ENCODE data around the gene USP24.

USP24 gene

GRCh38 chr1:55092475-55092874 is 122.7 kb downstream of the USP24 start:
- Histone ChIP-seq H3K56ac (ENCODE audit: low read length) (no peak overlapping the region), H3K36me3 (ENCODE audit: control insufficient read depth, insufficient read depth, low read length) (peaks cover 7% of the 10 kb centered on the region), H3K4ac (ENCODE audit: low read depth, low read length) (no peak overlapping the region), H3K4me3 (ENCODE audit: low read length) (no peak overlapping the region), H3K79me2 (ENCODE audit: control insufficient read depth, insufficient read depth, low read length) (no peaks in the 10 kb centered on the region), H3K4me2 (ENCODE audit: low read length) (no peak overlapping the region), H3K23ac (ENCODE audit: low read length) (no peak overlapping the region), H3K27me3 (ENCODE audit: insufficient read depth, low read length, poor library complexity) (no peaks in the 10 kb centered on the region), H2BK5ac (ENCODE audit: low read length) (no peak overlapping the region), H4K5ac (ENCODE audit: low read length) (no peak overlapping the region), H4K8ac (ENCODE audit: low read depth, low read length) (no peak overlapping the region), H2AK5ac (ENCODE audit: low read length) (no peak overlapping the region), H3K4me1 (ENCODE audit: control insufficient read depth, low read depth, low read length) (no peaks in the 10 kb centered on the region), H3K79me1 (ENCODE audit: low read length) (no peaks in the 10 kb centered on the region), H2BK120ac (ENCODE audit: low read depth, low read length) (no peak overlapping the region), H3K18ac (ENCODE audit: low read length) (no peak overlapping the region), H2BK15ac (replicated peaks; ENCODE audit: low read depth) (no peak overlapping the region), H3K9ac (ENCODE audit: low read length) (no peak overlapping the region), H3K27ac (ENCODE audit: low read depth, low read length) (no peak overlapping the region)
- DNase-seq = no peak
- WGBS (ENCODE audit: extremely low coverage, insufficient coverage, low lambda C conversion rate) = no CpG with 5 or more reads among the region's 2 CpGs

DNA sequence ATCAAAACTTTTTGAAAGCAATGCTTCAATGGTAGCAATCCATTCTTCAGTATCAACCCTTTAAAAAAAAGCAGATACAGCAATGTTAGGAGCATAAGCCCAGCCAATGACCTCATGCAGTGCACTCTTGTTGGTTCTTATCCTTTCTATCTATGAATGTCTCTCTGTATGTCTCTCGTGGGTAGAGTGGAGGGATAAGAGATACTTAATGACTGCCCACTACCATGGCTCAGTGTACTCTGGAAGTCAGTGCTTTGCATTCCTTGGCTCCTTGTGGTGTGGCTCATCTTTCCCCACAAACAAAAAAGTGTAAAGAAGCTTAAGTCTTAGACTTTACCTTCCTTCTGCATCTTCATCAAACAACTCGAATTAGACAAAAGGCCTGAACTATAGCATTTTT is 125.5 kb downstream of the USP24 start:
- Histone ChIP-seq H4K5ac (ENCODE audit: low read length) (no peak overlapping the region), H3K18ac (ENCODE audit: low read length) (no peak overlapping the region), H3K4me2 (ENCODE audit: low read length) (no peak overlapping the region), H3K27ac (ENCODE audit: low read depth, low read length) (no peak overlapping the region), H3K9ac (ENCODE audit: low read length) (no peak overlapping the region), H3K4me1 (ENCODE audit: control insufficient read depth, low read depth, low read length) (no peaks in the 10 kb centered on the region), H3K4me3 (ENCODE audit: low read length) (no peak overlapping the region), H2BK5ac (ENCODE audit: low read length) (no peak overlapping the region), H2AK5ac (ENCODE audit: low read length) (no peak overlapping the region), H4K8ac (ENCODE audit: low read depth, low read length) (no peak overlapping the region), H3K79me1 (ENCODE audit: low read length) (no peaks in the 10 kb centered on the region), H3K4ac (ENCODE audit: low read depth, low read length) (no peak overlapping the region), H2BK15ac (replicated peaks; ENCODE audit: low read depth) (no peak overlapping the region), H3K79me2 (ENCODE audit: control insufficient read depth, insufficient read depth, low read length) (no peaks in the 10 kb centered on the region), H3K23ac (ENCODE audit: low read length) (no peak overlapping the region), H2BK120ac (ENCODE audit: low read depth, low read length) (no peak overlapping the region), H3K36me3 (ENCODE audit: control insufficient read depth, insufficient read depth, low read length) (peaks cover 6% of the 10 kb centered on the region), H3K56ac (ENCODE audit: low read length) (no peak overlapping the region), H3K27me3 (ENCODE audit: insufficient read depth, low read length, poor library complexity) (no peaks in the 10 kb centered on the region)
- no peak for DNase-seq
- no CpG with 5 or more reads among the region's 2 CpGs for WGBS (ENCODE audit: extremely low coverage, insufficient coverage, low lambda C conversion rate)

DNA sequence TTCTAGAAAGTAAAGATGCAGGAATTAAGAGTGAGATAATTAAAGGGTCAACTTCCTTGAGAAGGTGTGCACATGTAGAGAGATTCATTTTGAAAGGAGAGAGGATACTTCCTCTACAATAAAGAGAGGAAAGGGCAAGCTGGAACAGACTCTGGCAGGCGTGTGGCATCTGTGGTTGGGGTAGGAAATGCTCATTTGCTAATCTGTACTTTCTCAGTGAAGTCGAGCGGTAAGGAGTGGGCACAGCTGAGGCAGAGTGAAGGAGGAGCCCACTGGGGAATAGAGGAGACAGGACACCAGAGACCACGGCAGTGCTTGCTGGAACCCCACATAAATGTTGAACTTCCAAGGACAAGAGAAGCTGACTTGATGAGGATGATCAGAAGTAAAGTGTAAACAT is 126.8 kb downstream of the USP24 start:
- Histone ChIP-seq H4K8ac (ENCODE audit: low read depth, low read length) (no peak overlapping the region), H3K79me2 (ENCODE audit: control insufficient read depth, insufficient read depth, low read length) (no peaks in the 10 kb centered on the region), H2AK5ac (ENCODE audit: low read length) (no peak overlapping the region), H3K4ac (ENCODE audit: low read depth, low read length) (no peak overlapping the region), H2BK15ac (replicated peaks; ENCODE audit: low read depth) (no peak overlapping the region), H3K36me3 (ENCODE audit: control insufficient read depth, insufficient read depth, low read length) (peaks cover 4% of the 10 kb centered on the region), H3K23ac (ENCODE audit: low read length) (no peak overlapping the region), H3K4me2 (ENCODE audit: low read length) (no peak overlapping the region), H3K56ac (ENCODE audit: low read length) (no peak overlapping the region), H3K4me3 (ENCODE audit: low read length) (no peak overlapping the region), H3K18ac (ENCODE audit: low read length) (no peak overlapping the region), H3K79me1 (ENCODE audit: low read length) (no peaks in the 10 kb centered on the region), H3K4me1 (ENCODE audit: control insufficient read depth, low read depth, low read length) (no peaks in the 10 kb centered on the region), H3K27ac (ENCODE audit: low read depth, low read length) (no peak overlapping the region), H3K27me3 (ENCODE audit: insufficient read depth, low read length, poor library complexity) (no peaks in the 10 kb centered on the region), H2BK5ac (ENCODE audit: low read length) (no peak overlapping the region), H4K5ac (ENCODE audit: low read length) (no peak overlapping the region), H2BK120ac (ENCODE audit: low read depth, low read length) (no peak overlapping the region), H3K9ac (ENCODE audit: low read length) (no peak overlapping the region)
- no peak for DNase-seq
- no CpG with 5 or more reads among the region's 4 CpGs for WGBS (ENCODE audit: extremely low coverage, insufficient coverage, low lambda C conversion rate)

- Histone ChIP-seq H3K4ac (ENCODE audit: low read depth, low read length) (no peak overlapping the region), H2AK5ac (ENCODE audit: low read length) (no peak overlapping the region), H2BK5ac (ENCODE audit: low read length) (no peak overlapping the region), H3K27me3 (ENCODE audit: insufficient read depth, low read length, poor library complexity) (no peaks in the 10 kb centered on the region), H2BK120ac (ENCODE audit: low read depth, low read length) (no peak overlapping the region), H4K5ac (ENCODE audit: low read length) (no peak overlapping the region), H2BK15ac (replicated peaks; ENCODE audit: low read depth) (no peak overlapping the region), H3K4me1 (ENCODE audit: control insufficient read depth, low read depth, low read length) (no peaks in the 10 kb centered on the region), H3K9ac (ENCODE audit: low read length) (no peak overlapping the region), H3K23ac (ENCODE audit: low read length) (no peak overlapping the region), H3K27ac (ENCODE audit: low read depth, low read length) (no peak overlapping the region), H3K79me1 (ENCODE audit: low read length) (no peaks in the 10 kb centered on the region), H3K36me3 (ENCODE audit: control insufficient read depth, insufficient read depth, low read length) (peaks cover 3% of the 10 kb centered on the region), H4K8ac (ENCODE audit: low read depth, low read length) (no peak overlapping the region), H3K56ac (ENCODE audit: low read length) (no peak overlapping the region), H3K79me2 (ENCODE audit: control insufficient read depth, insufficient read depth, low read length) (no peaks in the 10 kb centered on the region), H3K4me2 (ENCODE audit: low read length) (no peak overlapping the region), H3K18ac (ENCODE audit: low read length) (no peak overlapping the region), H3K4me3 (ENCODE audit: low read length) (no peak overlapping the region)
- DNase-seq = no peak
- WGBS (ENCODE audit: extremely low coverage, insufficient coverage, low lambda C conversion rate) = no CpG with 5 or more reads among the region's 3 CpGs
Observed at GRCh38 chr1:55087439-55087838, 127.7 kb downstream of the USP24 start.

- H3K79me2 ChIP-seq (ENCODE audit: control insufficient read depth, insufficient read depth, low read length) = no peaks in the 10 kb centered on the region
- no peak overlapping the region for H2BK5ac ChIP-seq (ENCODE audit: low read length)
- H3K23ac ChIP-seq (ENCODE audit: low read length) = no peak overlapping the region
- no peak overlapping the region for H3K4ac ChIP-seq (ENCODE audit: low read depth, low read length)
- no peak overlapping the region for H2BK120ac ChIP-seq (ENCODE audit: low read depth, low read length)
- no peaks in the 10 kb centered on the region for H3K27me3 ChIP-seq (ENCODE audit: insufficient read depth, low read length, poor library complexity)
- DNase-seq = no peak
- no peak overlapping the region for H2BK15ac ChIP-seq (replicated peaks; ENCODE audit: low read depth)
- no peak overlapping the region for H3K4me2 ChIP-seq (ENCODE audit: low read length)
- no peak overlapping the region for H2AK5ac ChIP-seq (ENCODE audit: low read length)
- H3K56ac ChIP-seq (ENCODE audit: low read length) = no peak overlapping the region
- no peak overlapping the region for H4K5ac ChIP-seq (ENCODE audit: low read length)
- no peak overlapping the region for H3K18ac ChIP-seq (ENCODE audit: low read length)
- H3K36me3 ChIP-seq (ENCODE audit: control insufficient read depth, insufficient read depth, low read length) = peaks cover 5% of the 10 kb centered on the region
- H3K4me3 ChIP-seq (ENCODE audit: low read length) = no peak overlapping the region
- no peak overlapping the region for H3K27ac ChIP-seq (ENCODE audit: low read depth, low read length)
- no peak overlapping the region for H4K8ac ChIP-seq (ENCODE audit: low read depth, low read length)
- no peak overlapping the region for H3K9ac ChIP-seq (ENCODE audit: low read length)
- no CpG with 5 or more reads among the region's 7 CpGs for WGBS (ENCODE audit: extremely low coverage, insufficient coverage, low lambda C conversion rate)
- H3K79me1 ChIP-seq (ENCODE audit: low read length) = no peaks in the 10 kb centered on the region
- no peaks in the 10 kb centered on the region for H3K4me1 ChIP-seq (ENCODE audit: control insufficient read depth, low read depth, low read length)
Observed at GRCh38 chr1:55084257-55084656, 130.9 kb downstream of the USP24 start.

- no peak overlapping the region for H2AK5ac ChIP-seq (ENCODE audit: low read length)
- no peak overlapping the region for H3K23ac ChIP-seq (ENCODE audit: low read length)
- no peak overlapping the region for H4K5ac ChIP-seq (ENCODE audit: low read length)
- no peak overlapping the region for H2BK120ac ChIP-seq (ENCODE audit: low read depth, low read length)
- no peak overlapping the region for H2BK5ac ChIP-seq (ENCODE audit: low read length)
- no CpG with 5 or more reads among the region's 2 CpGs for WGBS (ENCODE audit: extremely low coverage, insufficient coverage, low lambda C conversion rate)
- H3K79me1 ChIP-seq (ENCODE audit: low read length) = no peaks in the 10 kb centered on the region
- H3K56ac ChIP-seq (ENCODE audit: low read length) = no peak overlapping the region
- H2BK15ac ChIP-seq (replicated peaks; ENCODE audit: low read depth) = no peak overlapping the region
- no peak overlapping the region for H3K4me3 ChIP-seq (ENCODE audit: low read length)
- no peaks in the 10 kb centered on the region for H3K4me1 ChIP-seq (ENCODE audit: control insufficient read depth, low read depth, low read length)
- H3K79me2 ChIP-seq (ENCODE audit: control insufficient read depth, insufficient read depth, low read length) = no peaks in the 10 kb centered on the region
- DNase-seq = no peak
- no peak overlapping the region for H3K27ac ChIP-seq (ENCODE audit: low read depth, low read length)
- no peaks in the 10 kb centered on the region for H3K27me3 ChIP-seq (ENCODE audit: insufficient read depth, low read length, poor library complexity)
- H3K9ac ChIP-seq (ENCODE audit: low read length) = no peak overlapping the region
- no peak overlapping the region for H4K8ac ChIP-seq (ENCODE audit: low read depth, low read length)
- H3K4ac ChIP-seq (ENCODE audit: low read depth, low read length) = no peak overlapping the region
- peaks cover 5% of the 10 kb centered on the region for H3K36me3 ChIP-seq (ENCODE audit: control insufficient read depth, insufficient read depth, low read length)
- no peak overlapping the region for H3K4me2 ChIP-seq (ENCODE audit: low read length)
- H3K18ac ChIP-seq (ENCODE audit: low read length) = no peak overlapping the region
Observed at GRCh38 chr1:55081905-55082296, 133.3 kb downstream of the USP24 start.
